ENCODE data around the gene DNAL1.

DNAL1 gene

GRCh38 chr14:73709904-73710469 is 65.2 kb downstream of the DNAL1 start:
- TF ChIP-seq POLR2A (IDR thresholded peaks at IDR 0.05; ENCODE audit: low read depth, low read length), result no peak
- FAIRE-seq (no peak), DNase-seq (ENCODE audit: insufficient read length, low spot score) (no peak)

- DNase-seq (ENCODE audit: insufficient read length, low spot score), result no peak
- FAIRE-seq, result no peak
- no peak for TF ChIP-seq POLR2A (IDR thresholded peaks at IDR 0.05; ENCODE audit: low read depth, low read length)
Observed at GRCh38 chr14:73710737-73711136, 66.0 kb downstream of the DNAL1 start.

- FAIRE-seq (no peak), DNase-seq (ENCODE audit: insufficient read length, low spot score) (no peak)
- no peak for TF ChIP-seq POLR2A (IDR thresholded peaks at IDR 0.05; ENCODE audit: low read depth, low read length)
Observed at GRCh38 chr14:73712071-73712506, 67.3 kb downstream of the DNAL1 start.

GRCh38 chr14:73712540-73713180 is 67.9 kb downstream of the DNAL1 start:
- DNase-seq (ENCODE audit: insufficient read length, low spot score), result no peak
- FAIRE-seq, result no peak
- no peak for TF ChIP-seq POLR2A (IDR thresholded peaks at IDR 0.05; ENCODE audit: low read depth, low read length)

GRCh38 chr14:73713206-73713802 is 68.5 kb downstream of the DNAL1 start:
- FAIRE-seq, result no peak
- no peak for DNase-seq (ENCODE audit: insufficient read length, low spot score)
- no peak for TF ChIP-seq POLR2A (IDR thresholded peaks at IDR 0.05; ENCODE audit: low read depth, low read length)

GRCh38 chr14:73713803-73714655 is 69.2 kb downstream of the DNAL1 start, which contains the start of gene PNMA1:
Gene PNMA1, minus strand, starts transcription at chr14:73714384. Its CDS starts 745 bp downstream, at chr14:73713639.
- FAIRE-seq, result no peak
- DNase-seq (ENCODE audit: insufficient read length, low spot score), result peak; percentile 99
- peak; percentile 98 for TF ChIP-seq POLR2A (IDR thresholded peaks at IDR 0.05; ENCODE audit: low read depth, low read length)

- TF ChIP-seq POLR2A (IDR thresholded peaks at IDR 0.05; ENCODE audit: low read depth, low read length), result no peak
- DNase-seq (ENCODE audit: insufficient read length, low spot score) (no peak), FAIRE-seq (no peak)
Observed at GRCh38 chr14:73714656-73715081, 69.9 kb downstream of the DNAL1 start.

GRCh38 chr14:73715707-73716106 is 70.9 kb downstream of the DNAL1 start:
- FAIRE-seq (no peak), DNase-seq (ENCODE audit: insufficient read length, low spot score) (no peak)
- no peak for TF ChIP-seq POLR2A (IDR thresholded peaks at IDR 0.05; ENCODE audit: low read depth, low read length)

- TF ChIP-seq POLR2A (IDR thresholded peaks at IDR 0.05; ENCODE audit: low read depth, low read length), result no peak
- FAIRE-seq (no peak), DNase-seq (ENCODE audit: insufficient read length, low spot score) (no peak)
Observed at GRCh38 chr14:73717266-73717665, 72.5 kb downstream of the DNAL1 start.

GRCh38 chr14:73717711-73718417 is 73.1 kb downstream of the DNAL1 start:
- no peak for TF ChIP-seq POLR2A (IDR thresholded peaks at IDR 0.05; ENCODE audit: low read depth, low read length)
- no peak for DNase-seq (ENCODE audit: insufficient read length, low spot score)
- FAIRE-seq, result no peak

- TF ChIP-seq POLR2A (IDR thresholded peaks at IDR 0.05; ENCODE audit: low read depth, low read length), result no peak
- no peak for DNase-seq (ENCODE audit: insufficient read length, low spot score)
- no peak for FAIRE-seq
Observed at GRCh38 chr14:73718418-73719251, 73.8 kb downstream of the DNAL1 start.

- TF ChIP-seq POLR2A (IDR thresholded peaks at IDR 0.05; ENCODE audit: low read depth, low read length), result no peak
- FAIRE-seq (no peak), DNase-seq (ENCODE audit: insufficient read length, low spot score) (no peak)
Observed at GRCh38 chr14:73719361-73719760, 74.6 kb downstream of the DNAL1 start.

- DNase-seq (ENCODE audit: insufficient read length, low spot score), result no peak
- TF ChIP-seq POLR2A (IDR thresholded peaks at IDR 0.05; ENCODE audit: low read depth, low read length), result no peak
- no peak for FAIRE-seq
Observed at GRCh38 chr14:73719791-73720190, 75.0 kb downstream of the DNAL1 start.

Measured in H54 (cell line).